ENCODE data around the gene IL1RAPL1. TPM values are rescaled to one million over a fixed set of nuclear protein-coding genes. Genes with fewer than 3 reads are reported as not detected.

Gene IL1RAPL1
- total RNA-seq, 4 donors from 2014 or later: 8.2 to 10.9 (median 8.8) TPM

DNA sequence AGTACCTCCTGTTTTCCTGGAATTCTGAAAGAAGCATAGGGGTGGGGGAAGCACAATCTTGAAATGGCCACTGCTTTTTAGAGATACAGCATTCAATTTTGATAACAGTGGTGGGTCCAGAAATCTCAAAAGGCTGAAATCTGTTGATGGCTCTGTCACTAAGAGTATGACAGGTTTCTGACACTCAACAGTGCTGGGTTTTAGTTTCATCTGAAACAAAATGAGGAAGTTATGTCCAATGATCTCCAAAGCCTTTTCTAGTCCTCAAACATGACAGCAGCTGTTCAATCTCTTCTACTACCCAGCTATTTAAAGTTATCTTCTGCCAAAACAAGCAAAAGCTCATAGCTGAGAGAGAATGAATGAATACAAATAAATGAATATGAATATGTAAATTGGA, 110.5 kb downstream of the IL1RAPL1 start:
- Histone ChIP-seq H3K27ac (peak overlapping the region in 1 of 4 donors; percentile 2), H3K9me3 (no peaks in the 10 kb centered on the region), H3K4me3 (no peak overlapping the region), H3K27me3 (no peaks in the 10 kb centered on the region), H3K36me3 (no peaks in the 10 kb centered on the region), H3K4me1 (no peaks in the 10 kb centered on the region)
- DNase-seq (ENCODE audit: low spot score in 2 of 2): no peak
- TF ChIP-seq POLR2A (IDR thresholded peaks at IDR 0.05) (no peak), EP300 (IDR thresholded peaks at IDR 0.05) (no peak)
- TF ChIP-seq, protein P1, sequence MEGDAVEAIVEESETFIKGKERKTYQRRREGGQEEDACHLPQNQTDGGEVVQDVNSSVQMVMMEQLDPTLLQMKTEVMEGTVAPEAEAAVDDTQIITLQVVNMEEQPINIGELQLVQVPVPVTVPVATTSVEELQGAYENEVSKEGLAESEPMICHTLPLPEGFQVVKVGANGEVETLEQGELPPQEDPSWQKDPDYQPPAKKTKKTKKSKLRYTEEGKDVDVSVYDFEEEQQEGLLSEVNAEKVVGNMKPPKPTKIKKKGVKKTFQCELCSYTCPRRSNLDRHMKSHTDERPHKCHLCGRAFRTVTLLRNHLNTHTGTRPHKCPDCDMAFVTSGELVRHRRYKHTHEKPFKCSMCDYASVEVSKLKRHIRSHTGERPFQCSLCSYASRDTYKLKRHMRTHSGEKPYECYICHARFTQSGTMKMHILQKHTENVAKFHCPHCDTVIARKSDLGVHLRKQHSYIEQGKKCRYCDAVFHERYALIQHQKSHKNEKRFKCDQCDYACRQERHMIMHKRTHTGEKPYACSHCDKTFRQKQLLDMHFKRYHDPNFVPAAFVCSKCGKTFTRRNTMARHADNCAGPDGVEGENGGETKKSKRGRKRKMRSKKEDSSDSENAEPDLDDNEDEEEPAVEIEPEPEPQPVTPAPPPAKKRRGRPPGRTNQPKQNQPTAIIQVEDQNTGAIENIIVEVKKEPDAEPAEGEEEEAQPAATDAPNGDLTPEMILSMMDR (IDR thresholded peaks at IDR 0.05): no peak

DNA sequence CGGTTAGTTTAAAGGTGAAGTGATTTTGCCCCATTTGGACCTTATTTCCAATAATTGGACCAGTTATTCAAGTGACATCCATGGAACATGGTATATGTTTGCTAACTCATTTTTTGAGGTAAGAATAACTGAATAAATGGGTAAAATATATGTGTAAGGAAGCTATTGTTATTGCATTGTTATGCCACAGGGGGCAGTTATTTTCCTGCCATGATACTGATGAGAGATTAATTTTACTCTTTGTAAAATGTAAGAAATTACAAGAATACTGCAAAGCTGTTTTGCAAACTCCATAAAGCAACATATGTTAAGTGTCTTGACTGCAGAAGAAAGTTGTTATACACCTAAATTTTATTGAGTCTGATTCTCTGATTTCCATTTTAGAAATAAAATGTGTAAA, 114.0 kb downstream of the IL1RAPL1 start:
- TF ChIP-seq, protein P1 (IDR thresholded peaks at IDR 0.05): peak in 1 of 5 experiments; percentile 18
- no peak for TF ChIP-seq EP300 (IDR thresholded peaks at IDR 0.05)
- Histone ChIP-seq H3K4me3 (no peak overlapping the region), H3K27me3 (no peaks in the 10 kb centered on the region), H3K4me1 (no peaks in the 10 kb centered on the region), H3K36me3 (no peaks in the 10 kb centered on the region), H3K27ac (no peak overlapping the region), H3K9me3 (no peaks in the 10 kb centered on the region)
- 100% methylated on average over 1 of the region's 1 CpG for WGBS, 2 donors
- no peak for DNase-seq (ENCODE audit: low spot score in 2 of 2)

DNA sequence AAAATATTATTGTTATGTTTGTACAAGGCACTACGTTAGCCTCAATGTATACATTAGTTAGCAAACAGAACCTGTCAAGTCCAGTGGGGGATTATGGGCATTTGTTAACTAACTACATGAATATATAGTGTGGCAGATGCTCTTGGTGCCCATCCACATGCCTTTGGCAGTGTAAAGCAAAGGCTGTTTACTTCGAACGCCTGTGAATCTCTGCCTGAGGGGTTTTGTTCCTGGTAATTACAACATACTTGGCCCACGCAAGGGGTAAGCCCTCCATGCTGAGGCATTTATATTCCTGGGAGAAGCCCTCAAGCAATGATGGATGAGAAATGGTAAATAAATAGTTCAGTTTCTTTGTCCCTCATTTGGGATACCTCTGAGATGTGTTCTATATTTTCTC, 119.7 kb downstream of the IL1RAPL1 start:
- DNase-seq (ENCODE audit: low spot score in 2 of 2): no peak
- no peaks in the 10 kb centered on the region for H3K4me1 ChIP-seq
- peaks cover 0 to 5% (median 0%) of the 10 kb centered on the region in 4 donors for H3K9me3 ChIP-seq
- no peaks in the 10 kb centered on the region for H3K36me3 ChIP-seq
- H3K27ac ChIP-seq: peak overlapping the region in 2 of 4 donors; percentile 20 to 29
- no peak overlapping the region for H3K4me3 ChIP-seq
- no peaks in the 10 kb centered on the region for H3K27me3 ChIP-seq
- TF ChIP-seq, protein P1 (IDR thresholded peaks at IDR 0.05): no peak
- TF ChIP-seq POLR2A (IDR thresholded peaks at IDR 0.05) (no peak), EP300 (IDR thresholded peaks at IDR 0.05) (no peak)
- whole genome bisulfite sequencing, 2 donors: 52 to 77% methylated on average over 2 to 4 of the region's 4 CpGs

DNA sequence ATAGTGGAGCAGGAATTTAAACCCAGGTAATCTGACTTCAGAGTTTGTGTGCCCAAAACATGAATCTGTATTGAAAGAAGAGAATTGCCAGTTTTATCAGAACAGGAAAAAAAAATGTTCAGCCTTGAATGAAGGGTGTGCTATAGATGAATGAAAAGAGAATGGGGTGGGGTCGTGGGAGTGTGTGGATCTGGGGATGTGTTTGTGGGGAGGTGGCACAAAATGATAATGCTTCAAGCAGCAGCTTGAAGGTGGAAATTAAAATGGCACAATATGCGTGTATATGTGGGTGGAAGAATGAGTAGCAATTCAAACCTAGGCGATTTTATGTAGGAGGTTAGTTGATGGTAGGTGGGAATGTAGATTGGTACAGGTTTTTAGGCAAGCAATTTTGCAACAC, 122.2 kb downstream of the IL1RAPL1 start:
- Histone ChIP-seq H3K27me3 (no peaks in the 10 kb centered on the region), H3K4me3 (no peak overlapping the region), H3K4me1 (no peaks in the 10 kb centered on the region), H3K27ac (no peak overlapping the region), H3K36me3 (no peaks in the 10 kb centered on the region), H3K9me3 (peaks cover 0 to 5% (median 0%) of the 10 kb centered on the region in 4 donors)
- TF ChIP-seq, protein P1 (IDR thresholded peaks at IDR 0.05): no peak
- no peak for TF ChIP-seq EP300 (IDR thresholded peaks at IDR 0.05)
- TF ChIP-seq POLR2A (IDR thresholded peaks at IDR 0.05): no peak
- 53 to 73% methylated on average over 3 of the region's 3 CpGs for WGBS, 2 donors
- DNase-seq (ENCODE audit: low spot score in 2 of 2): no peak

DNA sequence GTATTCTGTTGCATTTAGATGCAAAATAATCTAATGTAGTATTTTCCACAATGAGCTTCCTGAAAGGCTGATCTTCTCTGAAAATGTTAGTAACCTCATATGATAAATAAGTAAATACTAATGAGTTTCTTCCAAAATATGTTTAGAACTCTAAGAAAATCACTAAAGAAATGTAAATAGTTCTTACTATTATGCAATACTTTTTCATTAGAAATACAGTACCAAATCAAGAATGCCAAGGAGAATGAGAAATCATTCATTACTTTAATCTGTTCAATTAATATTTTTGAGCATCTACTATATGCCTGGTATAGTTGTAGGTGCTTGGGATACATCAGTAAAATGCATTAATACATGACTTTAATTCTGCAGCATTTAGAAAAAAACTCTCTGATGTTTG, 130.6 kb downstream of the IL1RAPL1 start:
- H3K27ac ChIP-seq: no peak overlapping the region
- no peak for DNase-seq (ENCODE audit: low spot score in 2 of 2)
- H3K4me1 ChIP-seq: no peaks in the 10 kb centered on the region
- no peaks in the 10 kb centered on the region for H3K27me3 ChIP-seq
- no peak overlapping the region for H3K4me3 ChIP-seq
- no peaks in the 10 kb centered on the region for H3K36me3 ChIP-seq
- H3K9me3 ChIP-seq: no peaks in the 10 kb centered on the region
- TF ChIP-seq EP300 (IDR thresholded peaks at IDR 0.05) (no peak), POLR2A (IDR thresholded peaks at IDR 0.05) (no peak)
- TF ChIP-seq, protein P1 (IDR thresholded peaks at IDR 0.05): no peak

Data from tibial nerve (tissue), 4 donors.